HL-60/S4 treated with phorbol 12-myristate 13-acetate at 8.2 ng/mL for 4 days and 3 days (cell line): ENCODE results near the gene EMID1.

ENCODE experiments used
- in situ Hi-C: fragments of 300-500 bp; cut with MboI; formaldehyde crosslinking; loops from 2 replicates; pipeline ENCODE4 v1.15.0; 2022; ENCODE audit warnings: low sequenced_read_pairs

Gene EMID1

GRCh38 chr22:29205594-29206371 lies at the start of gene EMID1:
Gene EMID1, plus strand, starts transcription at chr22:29205896. Its CDS starts 143 bp downstream, at chr22:29206039.
- in situ Hi-C loops: no loop called here

DNA sequence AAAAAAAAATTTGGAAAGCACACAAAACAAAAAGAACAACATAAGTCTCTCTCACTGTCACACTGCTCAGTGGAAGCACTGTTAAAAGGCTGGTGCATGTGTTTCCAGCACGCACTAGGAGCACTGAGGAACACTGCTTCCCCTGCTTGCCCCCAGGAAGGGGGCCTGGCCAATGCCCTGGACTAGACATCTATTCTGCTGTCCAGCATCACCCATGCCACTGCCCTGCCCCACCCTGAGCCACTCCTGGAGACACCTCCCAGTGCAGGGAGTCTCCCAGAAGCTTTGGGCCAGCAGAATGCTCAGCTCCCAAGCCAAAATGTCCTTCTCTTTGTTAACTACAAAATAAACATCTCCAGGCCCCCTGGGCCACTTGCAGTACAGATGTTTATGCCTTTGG lies 49.7 kb upstream of the EMID1 start:
- in situ Hi-C loops: no loop called here

DNA sequence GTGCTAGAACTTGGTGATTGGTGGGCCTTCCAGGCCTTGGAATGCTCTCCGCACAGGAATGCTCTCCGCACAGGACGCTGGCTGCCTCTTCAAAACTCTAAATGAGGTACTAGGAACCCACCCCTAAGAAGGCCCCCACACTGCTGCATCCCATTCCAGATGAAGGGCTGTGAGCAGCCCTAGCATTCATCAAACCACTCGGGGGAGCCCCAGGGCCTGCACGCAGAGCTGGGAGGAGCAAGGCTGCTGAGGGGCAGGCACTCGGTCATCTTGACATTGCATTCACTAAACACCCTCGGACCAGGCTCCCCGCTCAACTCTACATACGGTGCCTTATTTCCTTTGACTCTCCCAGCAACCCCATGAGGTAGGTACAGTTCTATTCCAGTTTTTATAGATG lies 49.2 kb upstream of the EMID1 start:
- in situ Hi-C loops: no loop called here

- in situ Hi-C loops: no loop called here
Measured at GRCh38 chr22:29157759-29158535, 47.7 kb upstream of the EMID1 start.

- in situ Hi-C loops: no loop called here
Measured at GRCh38 chr22:29158546-29158945, 47.1 kb upstream of the EMID1 start.

DNA sequence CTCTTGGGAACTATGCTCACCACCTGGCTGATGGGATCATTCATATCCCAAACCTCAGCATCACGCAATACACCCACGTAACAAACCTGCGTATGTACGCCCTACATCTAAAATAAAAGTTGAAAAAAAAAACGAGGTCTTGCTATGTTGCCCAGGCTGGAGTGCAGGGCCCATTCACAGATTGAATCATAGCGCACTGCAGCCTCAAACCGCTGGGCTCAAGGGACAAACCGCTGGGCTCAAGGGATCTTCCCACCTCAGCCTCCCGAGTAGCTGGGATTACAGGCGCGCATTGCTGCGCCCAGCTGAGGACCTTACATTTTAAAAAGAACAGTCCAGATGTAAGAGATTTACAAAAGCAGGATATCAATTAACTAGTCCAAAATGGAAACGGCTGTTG lies 41.9 kb upstream of the EMID1 start:
- in situ Hi-C loops: no loop called here

GRCh38 chr22:29165321-29166060 lies 40.2 kb upstream of the EMID1 start:
- in situ Hi-C loops: no loop called here

- in situ Hi-C loops: no loop called here
Measured at GRCh38 chr22:29166180-29166579, 39.5 kb upstream of the EMID1 start.

GRCh38 chr22:29167032-29167911 lies 38.4 kb upstream of the EMID1 start:
- in situ Hi-C loops: no loop called here

DNA sequence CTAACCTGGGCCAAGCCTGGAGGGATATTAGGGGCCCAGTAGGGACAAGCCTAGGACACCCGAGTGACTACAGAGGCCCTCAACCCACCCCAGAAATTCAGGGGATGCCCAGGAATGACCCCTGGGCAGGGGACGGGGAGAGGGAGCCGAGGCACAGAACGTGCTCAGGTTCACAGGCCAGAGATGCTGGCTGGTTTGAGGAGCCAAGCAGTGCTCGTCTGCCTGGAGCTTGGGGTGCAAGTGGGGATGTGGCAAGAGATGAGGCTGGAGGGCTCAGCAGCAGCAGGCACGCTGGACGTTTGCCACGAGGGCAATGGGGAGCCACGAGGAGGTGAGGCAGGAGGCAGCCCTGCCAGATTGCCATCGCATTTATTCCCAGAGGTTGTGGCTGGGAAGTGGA lies 34.0 kb upstream of the EMID1 start:
- in situ Hi-C loops: no loop called here

DNA sequence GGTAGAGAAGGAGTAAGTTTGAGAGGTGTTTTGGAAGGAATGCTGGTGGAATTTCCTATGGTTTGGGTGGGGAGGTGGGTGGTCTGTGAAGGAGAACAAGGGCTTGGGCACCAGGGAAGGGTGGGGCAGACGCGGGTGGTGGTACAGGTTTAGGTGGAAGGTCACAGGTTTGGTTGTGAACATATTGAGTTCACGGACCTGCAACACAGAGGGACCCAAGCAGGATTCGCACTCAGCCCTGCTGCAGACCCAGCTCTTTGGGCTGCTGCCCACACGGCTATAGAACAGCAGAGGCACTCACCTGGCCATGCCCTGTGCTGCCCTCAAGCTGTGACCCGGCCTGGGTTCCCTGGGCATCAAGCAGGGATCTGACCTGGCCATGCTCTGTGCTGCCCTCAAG lies 33.5 kb upstream of the EMID1 start:
- in situ Hi-C loops: no loop called here

DNA sequence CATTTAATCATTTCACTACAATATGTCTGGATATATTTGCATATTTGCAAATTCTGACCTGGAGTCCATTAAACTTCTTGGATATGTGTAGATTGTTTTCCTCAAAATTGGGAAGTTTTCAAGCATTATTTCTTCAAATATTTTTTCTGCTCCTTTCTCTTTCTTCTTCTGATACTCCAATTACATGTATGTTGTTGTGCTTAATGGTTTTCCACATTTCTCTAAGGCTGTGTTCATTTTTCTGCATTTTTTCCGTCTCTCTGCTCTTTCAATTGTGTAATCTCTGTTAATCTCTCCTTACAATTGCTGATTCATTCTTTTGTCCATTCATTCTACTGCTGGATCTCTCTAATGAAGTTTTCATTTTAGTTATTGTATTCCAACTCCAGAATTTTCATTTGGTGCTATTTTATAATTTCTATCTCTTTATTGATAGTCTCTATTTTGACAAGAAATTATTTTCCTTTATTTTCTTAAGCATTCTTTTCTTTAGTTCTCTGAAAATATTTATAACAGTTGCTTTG lies 30.3 kb upstream of the EMID1 start:
- in situ Hi-C loops: no loop called here

GRCh38 chr22:29183971-29184848 lies 21.5 kb upstream of the EMID1 start:
- in situ Hi-C loops: no loop called here

DNA sequence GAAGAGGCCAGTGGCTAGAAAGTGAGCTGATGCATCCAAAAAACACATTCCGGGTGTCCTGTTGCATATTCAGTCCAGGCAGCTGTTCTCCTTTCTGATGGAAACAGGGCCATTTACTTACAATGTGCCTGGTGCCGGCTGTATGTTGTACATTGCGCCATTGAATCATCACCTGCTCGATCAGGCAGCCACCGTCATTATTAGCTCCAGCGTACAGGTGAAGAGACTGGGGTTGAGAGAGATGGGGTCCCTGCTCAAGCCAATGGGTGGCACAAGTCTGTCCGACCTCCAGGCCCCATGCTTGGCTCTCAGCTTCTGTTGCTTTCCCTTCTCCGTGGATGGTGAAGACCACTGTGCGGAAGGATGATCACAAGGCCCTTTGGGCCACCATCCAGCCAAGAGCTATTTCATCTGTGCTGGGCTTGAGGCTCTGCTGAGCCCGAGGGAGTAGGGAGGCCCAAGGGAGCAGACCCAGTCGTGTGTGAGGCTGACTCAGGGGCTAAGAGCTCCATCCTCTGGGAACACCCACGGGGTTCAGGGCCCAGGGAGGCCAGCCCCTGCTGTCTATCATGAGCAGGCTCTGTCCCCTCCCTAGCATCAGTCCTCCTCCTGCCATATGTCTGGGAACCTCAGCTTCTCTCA lies 20.7 kb upstream of the EMID1 start:
- in situ Hi-C loops: no loop called here

DNA sequence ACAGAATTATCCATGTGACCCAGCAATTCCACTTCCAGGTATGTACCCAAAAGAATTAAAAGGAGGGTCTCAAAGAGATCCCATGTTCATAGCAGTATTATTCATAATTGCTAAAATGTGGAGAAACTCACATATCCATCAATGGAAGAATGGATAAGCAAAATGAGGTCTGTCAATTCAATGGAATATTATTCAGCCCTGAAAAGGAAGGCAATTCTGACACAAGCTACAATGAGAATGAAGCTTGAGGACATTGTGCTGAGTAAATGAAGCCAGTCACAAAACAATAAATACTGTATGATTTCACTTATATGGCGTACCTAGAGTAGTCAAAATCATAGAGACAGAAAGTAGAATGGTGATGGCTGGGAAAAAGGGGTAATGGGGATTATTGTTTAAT lies 19.4 kb upstream of the EMID1 start:
- in situ Hi-C loops: no loop called here

- in situ Hi-C loops: no loop called here
Measured at GRCh38 chr22:29187831-29188230, 17.9 kb upstream of the EMID1 start.

DNA sequence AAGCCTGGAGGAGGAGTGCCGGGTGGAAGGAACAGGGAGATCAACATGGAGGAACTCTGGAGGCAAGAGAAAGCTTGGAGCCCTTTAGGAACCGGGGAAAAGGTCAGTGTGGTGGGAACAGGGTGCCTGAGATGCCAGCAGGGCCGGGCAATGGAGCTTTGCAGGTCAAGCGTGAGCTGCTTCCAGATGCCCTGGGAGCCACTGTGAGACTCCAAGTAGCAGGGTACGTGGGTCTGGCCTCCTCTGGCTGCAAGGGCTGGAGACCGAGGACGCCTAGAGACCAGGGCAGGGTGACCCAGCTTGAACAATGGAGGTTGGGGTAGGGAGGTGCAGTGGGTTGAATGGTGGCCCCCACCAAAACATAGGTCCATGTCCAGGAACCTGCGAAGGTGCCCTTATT lies 15.6 kb upstream of the EMID1 start:
- in situ Hi-C loops: no loop called here

GRCh38 chr22:29190918-29191317 lies 14.8 kb upstream of the EMID1 start:
- in situ Hi-C loops: no loop called here

DNA sequence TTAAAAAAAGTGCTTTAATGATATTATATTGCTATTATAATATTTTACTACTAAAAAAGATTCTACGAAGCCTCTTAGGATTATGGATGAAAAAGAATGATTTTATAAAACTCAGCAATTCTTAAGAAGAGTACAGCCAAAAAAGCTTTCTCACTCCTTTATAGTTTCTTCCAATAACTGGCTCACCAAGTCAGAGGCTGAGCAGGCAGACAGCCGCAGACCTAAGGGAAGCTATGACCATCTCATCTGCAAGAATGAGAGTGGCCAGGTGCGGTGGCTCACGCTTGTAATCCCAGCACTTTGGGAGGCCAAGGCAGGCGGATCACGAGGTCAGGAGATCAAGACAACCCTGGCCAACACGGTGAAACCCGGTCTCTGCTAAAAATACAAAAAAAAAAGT lies 12.7 kb upstream of the EMID1 start:
- in situ Hi-C loops: no loop called here
